ENCODE measurements around the gene TCF23.

Gene TCF23

DNA sequence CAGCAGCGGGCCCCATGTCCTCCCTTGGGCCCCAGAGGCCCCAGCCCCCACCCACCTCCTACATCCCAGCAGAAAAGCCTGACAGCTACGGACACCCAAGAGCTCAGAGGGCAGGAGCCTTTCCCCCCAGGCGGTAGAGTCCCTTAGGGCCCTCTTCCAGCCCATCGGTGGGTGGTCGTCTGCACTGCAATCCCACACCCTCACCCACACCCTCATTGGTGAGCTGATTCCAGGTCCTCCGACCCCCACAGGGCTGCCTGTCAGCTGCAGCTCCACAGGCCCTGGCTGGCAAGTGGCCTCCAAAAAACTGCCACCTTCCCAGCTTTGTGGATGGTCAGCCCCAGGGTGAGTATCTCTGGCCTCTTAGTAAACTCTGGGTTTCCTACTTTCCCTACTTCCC is 10.5 kb downstream of the TCF23 start:
- TF ChIP-seq, protein P1, sequence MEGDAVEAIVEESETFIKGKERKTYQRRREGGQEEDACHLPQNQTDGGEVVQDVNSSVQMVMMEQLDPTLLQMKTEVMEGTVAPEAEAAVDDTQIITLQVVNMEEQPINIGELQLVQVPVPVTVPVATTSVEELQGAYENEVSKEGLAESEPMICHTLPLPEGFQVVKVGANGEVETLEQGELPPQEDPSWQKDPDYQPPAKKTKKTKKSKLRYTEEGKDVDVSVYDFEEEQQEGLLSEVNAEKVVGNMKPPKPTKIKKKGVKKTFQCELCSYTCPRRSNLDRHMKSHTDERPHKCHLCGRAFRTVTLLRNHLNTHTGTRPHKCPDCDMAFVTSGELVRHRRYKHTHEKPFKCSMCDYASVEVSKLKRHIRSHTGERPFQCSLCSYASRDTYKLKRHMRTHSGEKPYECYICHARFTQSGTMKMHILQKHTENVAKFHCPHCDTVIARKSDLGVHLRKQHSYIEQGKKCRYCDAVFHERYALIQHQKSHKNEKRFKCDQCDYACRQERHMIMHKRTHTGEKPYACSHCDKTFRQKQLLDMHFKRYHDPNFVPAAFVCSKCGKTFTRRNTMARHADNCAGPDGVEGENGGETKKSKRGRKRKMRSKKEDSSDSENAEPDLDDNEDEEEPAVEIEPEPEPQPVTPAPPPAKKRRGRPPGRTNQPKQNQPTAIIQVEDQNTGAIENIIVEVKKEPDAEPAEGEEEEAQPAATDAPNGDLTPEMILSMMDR (IDR thresholded peaks at IDR 0.05; ENCODE audit: low read length, missing control alignments) = no peak

DNA sequence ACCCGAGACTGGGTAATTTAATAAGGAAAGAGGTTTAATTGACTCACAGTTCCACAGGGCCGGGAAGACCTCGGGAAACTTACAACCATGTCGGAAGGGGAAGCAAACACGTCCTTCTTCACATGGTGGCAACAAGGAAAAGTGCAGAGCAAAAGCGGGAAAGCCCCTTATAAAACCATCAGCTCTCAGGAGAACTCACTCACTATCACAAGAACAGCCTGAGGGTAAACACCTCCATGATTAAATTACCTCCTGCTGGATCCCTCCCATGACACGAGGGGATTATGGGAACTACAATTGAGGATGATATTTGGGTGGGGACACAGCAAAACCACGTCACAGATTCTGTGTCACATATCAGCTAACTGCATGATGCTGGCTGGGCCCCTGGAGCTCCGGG is 11.4 kb downstream of the TCF23 start:
- DNase-seq (ENCODE audit: low read depth) = no peak
- TF ChIP-seq, protein P1 (IDR thresholded peaks at IDR 0.05; ENCODE audit: low read length, missing control alignments) = no peak
- H3K4me3 ChIP-seq (replicated peaks; ENCODE audit: low read depth, low read length) = no peak overlapping the region

More for the DNA sequence above, 10.5 kb downstream of the TCF23 start:
- no peak overlapping the region for H3K4me3 ChIP-seq (replicated peaks; ENCODE audit: low read depth, low read length)
- no peak for DNase-seq (ENCODE audit: low read depth)

DNA sequence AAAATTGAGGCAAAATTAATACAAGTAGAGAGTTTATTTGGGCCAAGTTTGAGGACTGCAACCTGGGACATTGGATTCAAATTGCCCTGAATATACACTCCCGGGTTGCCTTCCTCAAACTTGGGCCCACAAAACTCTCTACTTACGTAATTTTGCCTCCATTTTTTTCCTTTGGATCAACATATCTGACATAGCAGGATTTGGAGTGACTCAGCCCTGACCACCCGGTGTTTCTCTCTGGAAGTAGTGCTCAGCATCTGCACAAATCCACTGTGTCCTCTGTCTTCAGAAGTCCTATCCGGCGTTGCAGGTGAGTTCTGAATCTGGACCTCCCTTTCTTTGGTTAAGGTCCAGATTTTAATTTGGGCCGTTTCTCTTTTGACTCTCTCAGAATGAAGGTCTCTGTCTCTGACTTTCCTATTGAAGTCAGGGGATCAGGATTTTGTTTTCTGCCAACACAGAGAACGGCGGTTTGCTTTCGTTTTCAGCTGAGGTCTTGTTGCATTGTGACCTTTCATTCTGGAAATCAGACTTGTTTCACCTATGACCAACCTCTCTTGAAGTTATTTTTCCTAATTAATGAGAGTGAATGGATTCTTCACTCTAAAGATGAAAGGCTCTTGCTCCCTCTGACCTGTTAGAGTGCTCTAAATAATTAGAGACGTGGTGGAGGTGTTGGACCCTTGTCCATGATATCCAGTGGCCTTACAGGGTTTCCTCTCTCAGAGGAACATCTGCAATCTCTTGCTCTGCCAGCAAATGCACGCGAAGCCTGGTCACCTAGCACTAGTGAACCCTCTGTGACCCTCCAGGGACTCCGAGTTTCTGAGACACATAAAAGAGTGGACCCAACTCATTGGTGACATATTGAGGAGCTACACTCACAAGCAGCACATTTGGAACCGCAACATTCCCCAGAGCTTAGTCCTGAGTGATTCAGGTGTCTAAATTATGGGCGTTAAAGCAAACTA is 13.6 kb downstream of the TCF23 start:
- H3K4me3 ChIP-seq (replicated peaks; ENCODE audit: low read depth, low read length) = no peak overlapping the region
- DNase-seq (ENCODE audit: low read depth) = no peak
- TF ChIP-seq, protein P1 (IDR thresholded peaks at IDR 0.05; ENCODE audit: low read length, missing control alignments) = no peak

DNA sequence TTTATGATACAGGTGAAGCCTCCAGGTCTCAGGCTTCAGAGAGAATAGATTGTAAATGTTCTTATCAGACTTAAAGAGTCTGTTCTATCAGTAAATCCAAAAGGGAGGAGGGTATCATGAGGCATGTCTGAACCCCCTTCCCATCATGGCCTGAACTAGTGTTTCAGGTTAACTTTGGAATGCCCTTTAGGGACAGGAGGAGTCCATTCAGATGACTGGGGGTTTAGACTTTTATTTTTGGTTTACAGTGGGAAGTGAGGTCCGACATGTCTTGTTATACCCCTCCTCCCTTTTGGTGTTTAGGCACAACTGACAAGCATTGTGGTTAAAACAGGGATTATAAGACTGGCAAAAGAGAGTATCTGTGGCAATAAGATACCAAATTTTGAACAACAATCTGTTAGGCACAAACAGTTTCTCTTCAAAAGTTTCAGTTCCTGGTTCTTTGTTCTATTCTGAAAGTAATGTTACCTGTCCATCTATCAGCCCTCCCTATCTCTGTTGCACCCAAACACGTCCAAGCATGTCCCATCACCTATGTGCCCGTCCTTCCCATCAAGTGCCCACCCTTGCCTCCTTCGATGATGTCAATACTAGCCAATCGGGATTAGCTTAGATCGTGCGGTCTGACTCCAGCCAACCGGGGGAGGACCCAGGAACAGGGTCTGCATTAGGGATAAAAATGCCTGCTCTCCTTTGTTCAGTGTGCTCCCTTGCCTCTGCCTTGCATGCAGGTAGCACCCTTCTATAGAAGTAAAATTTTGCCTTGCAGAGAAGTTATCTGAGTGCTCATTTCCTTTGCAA is 16.4 kb downstream of the TCF23 start:
- TF ChIP-seq, protein P1 (IDR thresholded peaks at IDR 0.05; ENCODE audit: low read length, missing control alignments) = no peak
- DNase-seq (ENCODE audit: low read depth) = no peak
- no peak overlapping the region for H3K4me3 ChIP-seq (replicated peaks; ENCODE audit: low read depth, low read length)

DNA sequence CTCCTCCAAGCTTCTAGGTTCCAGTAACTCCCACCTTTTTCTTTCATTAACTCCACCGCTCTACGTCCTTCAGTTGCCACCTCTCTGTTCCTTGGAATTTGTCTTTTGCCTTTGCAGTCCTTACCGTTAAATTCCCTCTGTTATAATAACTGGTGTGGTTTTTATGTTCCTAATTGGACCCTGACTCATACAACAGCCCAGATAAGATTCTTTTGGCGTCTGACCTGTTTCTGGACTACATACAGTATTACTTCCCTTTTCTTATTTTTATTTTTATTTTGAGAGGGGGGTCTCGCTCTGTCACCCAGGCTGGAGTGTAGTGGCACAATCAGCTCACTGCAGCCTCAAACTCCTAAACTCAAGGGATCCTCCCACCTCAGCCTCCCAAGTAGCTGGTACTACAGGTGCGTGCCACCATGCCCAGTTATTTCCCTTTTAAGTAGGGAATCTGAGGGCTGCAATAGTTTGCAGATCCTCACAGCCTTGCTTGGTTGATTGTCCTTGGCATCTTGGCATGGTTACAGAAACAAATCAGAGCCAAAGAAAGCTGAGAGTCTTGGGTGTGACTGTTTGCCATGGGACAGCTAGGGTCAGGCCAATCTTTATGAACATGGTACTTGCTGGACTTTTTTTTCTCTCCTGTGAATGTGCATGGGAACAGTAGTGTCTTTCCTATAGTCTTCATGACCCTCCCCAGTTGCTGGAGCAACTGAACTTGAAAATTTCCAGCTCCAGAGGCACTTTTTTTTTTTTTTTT is 22.0 kb downstream of the TCF23 start:
- TF ChIP-seq, protein P1 (IDR thresholded peaks at IDR 0.05; ENCODE audit: low read length, missing control alignments) = no peak
- no peak for DNase-seq (ENCODE audit: low read depth)

DNA sequence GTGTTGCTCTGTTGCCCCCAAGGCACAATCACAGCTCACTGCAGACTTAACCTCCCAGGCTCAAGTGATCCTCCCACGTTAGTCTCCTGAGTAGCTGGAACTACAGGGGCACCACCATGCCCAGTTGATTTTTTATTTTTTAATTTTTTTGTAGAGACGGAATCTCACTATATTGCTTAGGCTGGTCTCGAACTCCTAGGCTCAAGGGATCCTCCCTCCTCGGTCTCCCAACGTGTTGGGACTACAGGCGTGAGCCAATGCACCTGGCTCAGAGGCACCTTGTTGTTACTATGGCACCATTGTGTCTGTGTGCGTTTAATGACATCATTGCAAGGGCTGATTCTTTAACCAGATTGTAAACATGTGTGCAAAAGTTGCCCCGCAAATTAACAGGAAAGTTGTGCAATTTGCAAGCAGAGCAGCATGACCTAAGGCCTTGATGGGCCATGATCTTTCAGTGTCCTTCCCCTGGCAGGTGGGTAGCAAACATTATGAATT is 22.6 kb downstream of the TCF23 start:
- TF ChIP-seq, protein P1 (IDR thresholded peaks at IDR 0.05; ENCODE audit: low read length, missing control alignments) = no peak
- H3K4me3 ChIP-seq (replicated peaks; ENCODE audit: low read depth, low read length) = no peak overlapping the region
- no peak for DNase-seq (ENCODE audit: low read depth)

More for the DNA sequence above, 22.0 kb downstream of the TCF23 start:
- no peak overlapping the region for H3K4me3 ChIP-seq (replicated peaks; ENCODE audit: low read depth, low read length)

All from fibroblast of pulmonary artery (primary cell).